Activated naive CD4-positive, alpha-beta T cell treated with anti-CD3 and anti-CD28 coated beads, Interleukin-2, amount 10 ng/mL, durations not matched to agents 7 days and 5 days (primary cell): ENCODE results near the gene LIPC.

Experiments
- CTCF ChIA-PET: fragments of 350-600 bp; sonication (Branson Sonifier 250); formaldehyde crosslinking; loops from one replicate; lab custom pipeline; 2021; ENCODE audit warnings: antibody characterized with exemption; lab: Charles Lee
- DNase-seq: peaks from one replicate; pipeline ENCODE4 v3.0.0-alpha.2; 2020
- H3K27ac Mint-ChIP-seq: one replicate; pipeline ENCODE4 v1.8.0; 2021; ENCODE audit warnings: mild to moderate bottlenecking, moderate library complexity, mixed read lengths
- H3K27me3 Mint-ChIP-seq: one replicate; pipeline ENCODE4 v1.8.0; 2021; ENCODE audit warnings: mild to moderate bottlenecking, mixed read lengths
- H3K36me3 Mint-ChIP-seq: one replicate; pipeline ENCODE4 v1.8.0; 2021; ENCODE audit warnings: mixed read lengths
- H3K4me1 Mint-ChIP-seq: one replicate; pipeline ENCODE4 v1.8.0; 2021; ENCODE audit warnings: mixed read lengths
- H3K4me3 Mint-ChIP-seq: one replicate; pipeline ENCODE4 v1.8.0; 2021; ENCODE audit warnings: mild to moderate bottlenecking, moderate library complexity, mixed read lengths
- H3K9me3 Mint-ChIP-seq: one replicate; pipeline ENCODE4 v1.8.0; 2021; ENCODE audit warnings: mixed read lengths

Gene LIPC

DNA sequence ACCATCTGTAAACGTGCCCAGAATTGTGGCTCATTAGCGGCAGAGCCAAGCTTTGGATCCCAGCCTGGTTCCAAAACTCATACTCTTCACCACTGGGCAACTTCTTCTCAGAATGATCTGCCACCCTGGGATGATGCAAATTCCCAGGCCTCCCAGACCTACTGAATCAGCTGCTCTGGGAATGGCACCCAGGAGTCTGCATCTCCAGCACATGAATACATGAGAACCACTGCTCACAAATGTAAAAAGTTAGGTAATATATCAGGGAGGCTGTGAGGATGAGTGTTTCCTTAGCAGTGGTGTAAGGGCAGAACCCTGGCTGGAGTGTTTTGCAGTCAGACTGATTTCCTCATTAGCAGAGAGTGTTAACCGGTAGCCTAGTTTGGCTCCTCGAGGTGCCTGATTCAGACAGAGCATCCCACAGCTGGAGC lies 94.2 kb downstream of the LIPC start:
- no peak overlapping the region for H3K27ac Mint-ChIP-seq
- no peak overlapping the region for H3K4me3 Mint-ChIP-seq
- H3K36me3 Mint-ChIP-seq = no peaks in the 10 kb centered on the region
- CTCF ChIA-PET = no interaction called here
- peaks cover 25% of the 10 kb centered on the region for H3K27me3 Mint-ChIP-seq
- DNase-seq = no peak
- peaks cover 9% of the 10 kb centered on the region for H3K4me1 Mint-ChIP-seq
- no peaks in the 10 kb centered on the region for H3K9me3 Mint-ChIP-seq

GRCh38 chr15:58526647-58527192 lies 94.9 kb downstream of the LIPC start:
- H3K4me1 Mint-ChIP-seq = peaks cover 2% of the 10 kb centered on the region
- H3K27ac Mint-ChIP-seq = no peak overlapping the region
- H3K36me3 Mint-ChIP-seq = no peaks in the 10 kb centered on the region
- H3K9me3 Mint-ChIP-seq = no peaks in the 10 kb centered on the region
- H3K4me3 Mint-ChIP-seq = no peak overlapping the region
- DNase-seq = no peak
- peaks cover 27% of the 10 kb centered on the region for H3K27me3 Mint-ChIP-seq
- CTCF ChIA-PET = no interaction called here

DNA sequence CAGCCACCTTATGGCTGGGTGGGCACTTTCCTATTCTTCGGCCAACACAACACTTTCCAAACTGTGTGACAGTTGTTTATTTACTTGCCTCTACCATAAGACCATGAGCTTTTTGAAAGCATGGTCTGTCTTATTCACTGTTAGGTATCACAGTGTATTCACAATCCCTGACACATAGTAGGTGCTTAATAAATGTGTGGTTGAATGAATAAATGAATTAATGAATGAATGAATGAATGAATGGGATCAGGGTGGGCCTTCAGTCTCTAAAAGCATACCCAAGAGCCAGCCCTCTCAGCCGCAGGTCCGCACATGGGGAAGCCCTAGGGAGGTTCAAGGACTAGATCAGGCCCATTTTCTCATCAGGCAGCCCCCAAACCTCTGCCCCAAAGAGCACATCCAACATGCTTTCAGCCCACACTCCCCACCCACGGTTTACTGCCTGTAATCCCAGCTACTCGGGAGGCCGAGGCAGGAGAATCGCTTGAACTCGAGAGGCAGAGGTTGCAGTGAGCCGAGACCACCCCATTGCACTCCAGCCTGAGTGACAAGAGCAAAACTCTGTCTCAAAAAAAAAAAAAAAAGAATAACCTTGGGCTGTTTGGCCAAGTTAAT lies 95.9 kb downstream of the LIPC start:
- H3K4me3 Mint-ChIP-seq = no peak overlapping the region
- no peaks in the 10 kb centered on the region for H3K36me3 Mint-ChIP-seq
- CTCF ChIA-PET = no interaction called here
- no peak for DNase-seq
- H3K4me1 Mint-ChIP-seq = no peaks in the 10 kb centered on the region
- no peaks in the 10 kb centered on the region for H3K9me3 Mint-ChIP-seq
- H3K27me3 Mint-ChIP-seq = peaks cover 18% of the 10 kb centered on the region
- H3K27ac Mint-ChIP-seq = peak overlapping the region; percentile 39

DNA sequence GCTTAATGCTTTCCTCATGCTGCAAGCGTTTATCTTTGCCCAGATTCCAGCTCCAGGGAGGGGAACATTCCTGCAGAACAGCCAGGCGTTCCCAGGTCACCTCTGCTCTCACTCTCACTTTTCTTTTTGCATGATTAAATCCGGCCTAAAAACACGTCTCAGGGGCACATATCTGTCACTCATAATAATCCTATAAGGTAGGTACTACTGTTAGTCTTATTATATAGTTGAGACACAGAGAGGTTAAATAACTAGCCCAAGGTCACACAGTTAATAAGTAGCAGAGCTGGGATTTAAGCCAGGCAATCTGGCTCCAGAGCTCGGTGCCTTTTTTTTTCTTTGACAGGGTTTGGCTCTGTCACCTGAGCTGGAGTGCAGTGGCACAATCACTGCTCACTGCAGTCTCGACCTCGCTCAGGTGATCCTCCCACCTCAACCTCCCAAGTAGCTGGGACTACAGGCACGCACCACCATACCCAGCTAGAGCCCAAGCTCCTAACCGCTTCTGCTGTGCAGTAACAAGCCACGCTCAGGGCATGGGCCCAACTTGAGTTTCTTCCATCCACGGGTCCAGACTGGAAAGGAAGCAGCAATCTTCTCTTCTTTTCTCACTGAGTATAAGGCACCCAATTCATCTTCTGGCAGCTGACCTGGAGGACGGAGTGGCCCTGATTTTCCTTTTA lies 96.5 kb downstream of the LIPC start:
- Mint-ChIP-seq H3K27me3 (peaks cover 12% of the 10 kb centered on the region), H3K36me3 (no peaks in the 10 kb centered on the region), H3K9me3 (no peaks in the 10 kb centered on the region), H3K4me3 (no peak overlapping the region), H3K4me1 (no peaks in the 10 kb centered on the region), H3K27ac (no peak overlapping the region)
- DNase-seq = no peak
- CTCF ChIA-PET = interaction anchor here (1.5 kb wide), 1 partner anchor 11 kb away, joined by 3 read pairs; no protein-coding TSS in a partner anchor

- no peak for DNase-seq
- no peaks in the 10 kb centered on the region for H3K9me3 Mint-ChIP-seq
- peaks cover 15% of the 10 kb centered on the region for H3K27me3 Mint-ChIP-seq
- no peaks in the 10 kb centered on the region for H3K36me3 Mint-ChIP-seq
- no peak overlapping the region for H3K4me3 Mint-ChIP-seq
- CTCF ChIA-PET = interaction anchor here (1.5 kb wide), 1 partner anchor 12 kb away, joined by 3 read pairs; no protein-coding TSS in a partner anchor
- H3K27ac Mint-ChIP-seq = no peak overlapping the region
- H3K4me1 Mint-ChIP-seq = no peaks in the 10 kb centered on the region
Observed at GRCh38 chr15:58529041-58529440, 97.2 kb downstream of the LIPC start.

GRCh38 chr15:58530056-58530590 lies 98.3 kb downstream of the LIPC start:
- H3K36me3 Mint-ChIP-seq = no peaks in the 10 kb centered on the region
- H3K4me3 Mint-ChIP-seq = no peak overlapping the region
- no peaks in the 10 kb centered on the region for H3K9me3 Mint-ChIP-seq
- CTCF ChIA-PET = no interaction called here
- H3K4me1 Mint-ChIP-seq = no peaks in the 10 kb centered on the region
- H3K27me3 Mint-ChIP-seq = peaks cover 20% of the 10 kb centered on the region
- H3K27ac Mint-ChIP-seq = no peak overlapping the region
- DNase-seq = no peak

- Mint-ChIP-seq H3K27me3 (peaks cover 31% of the 10 kb centered on the region), H3K27ac (no peak overlapping the region)
- CTCF ChIA-PET = no interaction called here
Observed at GRCh38 chr15:58532126-58532525, 100.3 kb downstream of the LIPC start.

DNA sequence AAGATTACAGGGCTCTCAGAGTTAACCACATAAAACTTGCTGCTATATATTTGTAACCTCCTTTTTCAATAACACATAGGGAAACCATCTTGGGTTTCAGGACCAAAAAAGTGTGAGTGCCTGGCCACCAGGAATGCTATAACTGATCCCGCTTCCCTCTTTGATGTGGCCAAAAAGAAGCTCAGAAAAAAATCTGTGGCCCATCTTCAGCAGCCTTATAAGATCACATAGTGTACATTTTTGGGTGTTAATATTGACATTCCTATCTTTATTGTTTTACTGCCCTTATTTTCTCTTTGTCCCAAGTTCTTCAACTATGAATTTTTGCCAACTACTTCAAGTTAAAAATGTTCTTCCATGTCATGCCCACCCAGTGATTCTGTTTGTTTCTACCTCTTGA lies 102.8 kb downstream of the LIPC start:
- H3K36me3 Mint-ChIP-seq = no peaks in the 10 kb centered on the region
- H3K27me3 Mint-ChIP-seq = peaks cover 44% of the 10 kb centered on the region
- no peak for DNase-seq
- H3K4me3 Mint-ChIP-seq = no peak overlapping the region
- no peaks in the 10 kb centered on the region for H3K4me1 Mint-ChIP-seq
- no peak overlapping the region for H3K27ac Mint-ChIP-seq
- CTCF ChIA-PET = interaction anchor here (0.8 kb wide), 1 partner anchor 72 kb away, joined by 3 read pairs; no protein-coding TSS in a partner anchor
- no peaks in the 10 kb centered on the region for H3K9me3 Mint-ChIP-seq

More at GRCh38 chr15:58532126-58532525, 100.3 kb downstream of the LIPC start:
- H3K9me3 Mint-ChIP-seq = no peaks in the 10 kb centered on the region
- no peak overlapping the region for H3K4me3 Mint-ChIP-seq
- no peaks in the 10 kb centered on the region for H3K36me3 Mint-ChIP-seq
- DNase-seq = no peak
- no peaks in the 10 kb centered on the region for H3K4me1 Mint-ChIP-seq

GRCh38 chr15:58535337-58535736 lies 103.5 kb downstream of the LIPC start:
- Mint-ChIP-seq H3K4me3 (no peak overlapping the region), H3K27me3 (peaks cover 46% of the 10 kb centered on the region), H3K4me1 (no peaks in the 10 kb centered on the region), H3K27ac (no peak overlapping the region), H3K9me3 (no peaks in the 10 kb centered on the region), H3K36me3 (no peaks in the 10 kb centered on the region)
- CTCF ChIA-PET = interaction anchor here (0.8 kb wide), 1 partner anchor 72 kb away, joined by 3 read pairs; no protein-coding TSS in a partner anchor
- DNase-seq = no peak

- DNase-seq = no peak
- peak overlapping the region; percentile 20 for H3K27ac Mint-ChIP-seq
- CTCF ChIA-PET = no interaction called here
- H3K4me3 Mint-ChIP-seq = no peak overlapping the region
- no peaks in the 10 kb centered on the region for H3K4me1 Mint-ChIP-seq
- H3K27me3 Mint-ChIP-seq = peaks cover 46% of the 10 kb centered on the region
- no peaks in the 10 kb centered on the region for H3K9me3 Mint-ChIP-seq
- H3K36me3 Mint-ChIP-seq = no peaks in the 10 kb centered on the region
Observed at GRCh38 chr15:58535894-58536293, 104.1 kb downstream of the LIPC start.

DNA sequence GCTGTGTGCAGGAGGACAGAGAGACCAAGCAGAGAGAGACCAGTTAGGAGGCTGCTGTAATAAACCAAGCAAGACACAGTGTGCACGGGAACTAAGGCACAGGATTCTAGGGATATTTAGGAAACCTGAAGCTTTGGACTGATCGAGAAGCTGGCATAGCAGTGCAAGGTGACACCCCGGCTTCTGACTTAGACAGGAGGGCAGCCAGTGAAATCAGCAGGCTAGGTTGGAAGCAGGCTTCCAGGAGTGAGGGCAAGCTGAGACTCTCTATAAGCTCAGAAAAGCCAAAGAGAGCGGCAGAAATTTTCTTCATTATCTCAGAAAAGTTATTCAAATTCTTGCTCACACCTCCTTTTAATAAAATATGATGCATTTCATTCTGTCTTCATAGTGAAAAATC lies 104.6 kb downstream of the LIPC start:
- no peaks in the 10 kb centered on the region for H3K9me3 Mint-ChIP-seq
- H3K4me3 Mint-ChIP-seq = no peak overlapping the region
- no peak overlapping the region for H3K27ac Mint-ChIP-seq
- no peak for DNase-seq
- H3K27me3 Mint-ChIP-seq = peaks cover 42% of the 10 kb centered on the region
- no peaks in the 10 kb centered on the region for H3K36me3 Mint-ChIP-seq
- H3K4me1 Mint-ChIP-seq = no peaks in the 10 kb centered on the region
- CTCF ChIA-PET = no interaction called here

DNA sequence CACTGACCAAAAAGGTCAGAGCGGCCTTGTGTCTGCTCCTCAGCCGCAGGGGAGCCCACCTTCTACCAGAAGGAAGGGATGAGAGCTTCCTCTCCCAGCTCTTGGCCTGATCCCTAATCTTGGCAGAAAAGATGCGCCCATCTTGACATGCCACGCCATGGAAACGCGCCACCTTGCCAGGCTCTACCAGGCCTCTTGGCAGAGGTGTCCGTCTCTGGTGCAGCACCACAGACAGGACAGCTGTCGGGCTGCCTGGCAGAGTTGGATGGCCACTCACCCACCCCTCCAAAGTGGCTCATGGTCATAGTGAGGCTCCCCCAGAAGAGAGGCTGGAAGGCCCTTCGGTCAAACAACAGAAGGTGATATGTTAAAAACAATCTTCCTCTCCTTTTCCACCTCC lies 105.2 kb downstream of the LIPC start:
- H3K4me3 Mint-ChIP-seq = no peak overlapping the region
- H3K27me3 Mint-ChIP-seq = peaks cover 44% of the 10 kb centered on the region
- CTCF ChIA-PET = no interaction called here
- no peak for DNase-seq
- H3K4me1 Mint-ChIP-seq = no peaks in the 10 kb centered on the region
- H3K27ac Mint-ChIP-seq = no peak overlapping the region
- H3K9me3 Mint-ChIP-seq = no peaks in the 10 kb centered on the region
- no peaks in the 10 kb centered on the region for H3K36me3 Mint-ChIP-seq

GRCh38 chr15:58538225-58538727 lies 106.5 kb downstream of the LIPC start:
- Mint-ChIP-seq H3K36me3 (no peaks in the 10 kb centered on the region), H3K4me3 (no peak overlapping the region), H3K27me3 (peaks cover 44% of the 10 kb centered on the region), H3K27ac (no peak overlapping the region), H3K9me3 (no peaks in the 10 kb centered on the region), H3K4me1 (peaks cover under 1% of the 10 kb centered on the region)
- no peak for DNase-seq
- CTCF ChIA-PET = interaction anchor here (0.8 to 0.9 kb wide), 2 partner anchors 21 to 101 kb away, joined by 3 read pairs; no protein-coding TSS in a partner anchor

DNA sequence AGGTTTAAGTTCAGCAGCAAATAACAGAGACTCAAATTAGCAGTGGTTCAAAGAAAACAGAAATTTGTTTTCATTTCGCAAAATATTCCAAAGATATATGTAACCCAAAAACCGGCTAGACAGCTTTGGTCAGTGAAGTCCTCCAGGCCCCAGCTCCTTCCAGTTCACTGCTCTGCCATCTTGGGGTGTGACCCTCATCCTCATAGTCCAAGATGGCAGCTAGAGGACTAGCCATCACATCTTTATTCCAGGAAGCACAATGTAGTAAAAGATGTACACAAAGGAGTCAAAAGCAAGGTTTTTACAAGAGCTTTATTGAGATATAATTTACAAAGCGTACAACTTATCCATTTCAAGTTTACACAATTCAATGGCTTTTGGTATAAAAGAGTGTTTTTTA lies 107.1 kb downstream of the LIPC start:
- Mint-ChIP-seq H3K4me3 (no peak overlapping the region), H3K36me3 (peaks cover under 1% of the 10 kb centered on the region), H3K9me3 (no peaks in the 10 kb centered on the region), H3K27ac (no peak overlapping the region), H3K4me1 (peaks cover 4% of the 10 kb centered on the region), H3K27me3 (peaks cover 42% of the 10 kb centered on the region)
- CTCF ChIA-PET = interaction anchor here (0.8 to 0.9 kb wide), 3 partner anchors 21 to 139 kb away, joined by 3 read pairs; no protein-coding TSS in a partner anchor
- DNase-seq = no peak
